Mesothelial cell of epicardium (in vitro differentiated cells): ENCODE results near the gene ERICH6. TPM values are rescaled to one million over a fixed set of nuclear protein-coding genes. Genes with fewer than 3 reads are reported as not detected.

Experiments
- DNase-seq, 2 experiments: peaks; one replicate each; pipeline ENCODE4 v3.0.0; 2021; ENCODE audit warnings: low spot score in 2 of 2; ENCODE audit not compliant: unreplicated experiment in 2 of 2
- H3K27ac Mint-ChIP-seq: 2 replicates; pipeline ENCODE4 v1.8.0; 2021; ENCODE audit warnings: mixed read lengths
- H3K27me3 Mint-ChIP-seq: 2 replicates; pipeline ENCODE4 v1.8.0; 2021; ENCODE audit warnings: low read depth, mixed read lengths
- H3K36me3 Mint-ChIP-seq: 2 replicates; pipeline ENCODE4 v1.8.0; 2021; ENCODE audit warnings: mixed read lengths
- H3K4me1 Mint-ChIP-seq: 2 replicates; pipeline ENCODE4 v1.8.0; 2021; ENCODE audit warnings: mixed read lengths
- H3K4me3 Mint-ChIP-seq: 2 replicates; pipeline ENCODE4 v1.8.0; 2021; ENCODE audit warnings: mild to moderate bottlenecking, moderate library complexity, mixed read lengths
- H3K9me3 Mint-ChIP-seq: 2 replicates; pipeline ENCODE4 v1.8.0; 2021; ENCODE audit warnings: mixed read lengths
- CTCF ChIP-seq: fragments of 200-600 bp; sonication (generic); IDR thresholded peaks from one replicate; pipeline ENCODE4 v1.5.0; 2021; ENCODE audit warnings: antibody characterized with exemption; ENCODE audit not compliant: unreplicated experiment
- total RNA-seq: library from RNA; stranded (reverse); gene quantifications from 3 replicates; pipeline ENCODE4 v1.2.1, GENCODE V29; 2021

Gene ERICH6
- total RNA-seq, 1 donor from 2014 or later: 0.65 TPM

- H3K27ac Mint-ChIP-seq: no peak overlapping the region
- H3K27me3 Mint-ChIP-seq: no peaks in the 10 kb centered on the region
- no peak for DNase-seq
- H3K36me3 Mint-ChIP-seq: peaks cover 8% of the 10 kb centered on the region
- no peaks in the 10 kb centered on the region for H3K9me3 Mint-ChIP-seq
- H3K4me1 Mint-ChIP-seq: peaks cover 10% of the 10 kb centered on the region
- H3K4me3 Mint-ChIP-seq: no peak overlapping the region
- TF ChIP-seq CTCF: no peak
Observed at GRCh38 chr3:150742679-150743078, 39.0 kb upstream of the ERICH6 start.

GRCh38 chr3:150742141-150742523 lies 38.4 kb upstream of the ERICH6 start:
- Mint-ChIP-seq H3K27ac (no peak overlapping the region), H3K4me3 (no peak overlapping the region), H3K4me1 (peaks cover 10% of the 10 kb centered on the region), H3K36me3 (peaks cover 8% of the 10 kb centered on the region), H3K9me3 (no peaks in the 10 kb centered on the region), H3K27me3 (no peaks in the 10 kb centered on the region)
- no peak for TF ChIP-seq CTCF
- no peak for DNase-seq

- Mint-ChIP-seq H3K4me3 (no peak overlapping the region), H3K36me3 (peaks cover 8% of the 10 kb centered on the region), H3K27ac (no peak overlapping the region), H3K27me3 (no peaks in the 10 kb centered on the region), H3K9me3 (no peaks in the 10 kb centered on the region), H3K4me1 (peaks cover 10% of the 10 kb centered on the region)
- no peak for DNase-seq
- TF ChIP-seq CTCF: no peak
Observed at GRCh38 chr3:150741497-150742140, 37.9 kb upstream of the ERICH6 start.

- Mint-ChIP-seq H3K27me3 (no peaks in the 10 kb centered on the region), H3K4me1 (peaks cover 10% of the 10 kb centered on the region), H3K4me3 (no peak overlapping the region), H3K27ac (no peak overlapping the region), H3K36me3 (peaks cover 8% of the 10 kb centered on the region), H3K9me3 (no peaks in the 10 kb centered on the region)
- DNase-seq: no peak
- no peak for TF ChIP-seq CTCF
Observed at GRCh38 chr3:150740733-150741496, 37.2 kb upstream of the ERICH6 start.

- H3K27ac Mint-ChIP-seq: no peak overlapping the region
- TF ChIP-seq CTCF: no peak
- H3K9me3 Mint-ChIP-seq: no peaks in the 10 kb centered on the region
- no peak overlapping the region for H3K4me3 Mint-ChIP-seq
- DNase-seq: no peak
- no peaks in the 10 kb centered on the region for H3K27me3 Mint-ChIP-seq
- peaks cover 8% of the 10 kb centered on the region for H3K36me3 Mint-ChIP-seq
- H3K4me1 Mint-ChIP-seq: peaks cover 10% of the 10 kb centered on the region
Observed at GRCh38 chr3:150739877-150740645, 36.3 kb upstream of the ERICH6 start.
